Right lobe of liver (tissue), 6 donors: ENCODE results near the gene KIF26A. TPM values are rescaled to one million over a fixed set of nuclear protein-coding genes. Genes with fewer than 3 reads are reported as not detected.

ENCODE experiments used
- ATAC-seq, 4 donors: fragments of 200-7000 bp; cut with Tn5 transposase; one replicate each; pipeline ENCODE4 v1.9.1; 2020; ENCODE audit warnings: mild to moderate bottlenecking in 4 of 4, moderate library complexity in 4 of 4
- DNase-seq, 3 donors: peaks; one replicate each; pipeline ENCODE4 v3.0.0-alpha.2; 2020
- H3K27ac ChIP-seq, 3 donors: fragments of 200-600 bp; one replicate each; pipeline ENCODE4 v1.8.0; 2022
- H3K27me3 ChIP-seq, 2 donors: fragments of 200-600 bp; one replicate each; pipeline ENCODE4 v1.8.0; 2022
- H3K36me3 ChIP-seq, 4 donors: fragments of 200-600 bp; sonication (generic) in 1 of 4; one replicate each; pipeline versions ENCODE4 v1.5.1 to v1.8.0; 2017 to 2022; ENCODE audit warnings: control low read depth in 1 of 4
- H3K4me1 ChIP-seq, 4 donors: fragments of 200-600 bp; sonication (generic) in 1 of 4; one replicate each; pipeline versions ENCODE4 v1.5.1 to v1.8.0; 2017 to 2022; ENCODE audit warnings: control low read depth in 1 of 4
- H3K4me3 ChIP-seq, 3 donors: fragments of 200-600 bp; one replicate each; pipeline ENCODE4 v1.8.0; 2022
- H3K9me3 ChIP-seq, 4 donors: fragments of 200-600 bp; sonication (generic) in 1 of 4; one replicate each; pipeline versions ENCODE4 v1.5.1 to v1.8.0; 2017 to 2022; ENCODE audit warnings: control low read depth in 1 of 4
- CTCF ChIP-seq, 4 donors: fragments of 200-600 bp in 3 of 4; fragments of 450-650 bp in 1 of 4; IDR thresholded peaks; one replicate each; pipeline versions ENCODE4 v1.5.1 to v1.8.0; 2016 to 2022; ENCODE audit warnings: antibody characterized with exemption in 4 of 4, mild to moderate bottlenecking in 2 of 4
- POLR2A ChIP-seq: fragments of 450-650 bp; IDR thresholded peaks from one replicate; pipeline ENCODE4 v1.6.1; 2017; ENCODE audit warnings: antibody characterized with exemption, mild to moderate bottlenecking
- WGBS: methylation state at CpG from one replicate; pipeline ENCODE4 v1.1.6; 2018; ENCODE audit warnings: low coverage, low lambda C conversion rate; ENCODE audit not compliant: insufficient coverage; ENCODE audit errors: missing lambda C conversion rate; 5-methylcytosine and 5-hydroxymethylcytosine counted together
- intact Hi-C, 2 donors: fragments of 100-400 bp; cut with DNase I; formaldehyde crosslinking; loops; one replicate each; pipeline versions ENCODE4 v1.11.2 to v1.14.1; 2022
- total RNA-seq, 6 experiments: library from RNA; depleted of rRNA in 2 of 6; stranded (reverse); fragments of >200 nt in 2 of 6; fragmentation: NEBNext Ultra II Directional in 3 of 6; extraction: Animal tissue kit (Norgen Biotek cat#: 25700) in 3 of 6; gene quantifications; one replicate each; pipeline versions ENCODE4 v1.1.0 to v1.2.4, GENCODE V29; 2016 to 2023
- donor health status: DM: no; HTN: yes; CAD: no.
- donor health status: DM: no; HTN: no; CAD: no.
- donor health status: DM: no; HTN: no; CAD: no.
- donor health status: DM: no; HTN: yes; CAD: no.
- donor health status: DM: no; HTN: yes; CAD: no.

KIF26A gene
- total RNA-seq, 6 experiments from 2014 or later, result 0.79 to 1.5 (median 1.1) TPM

GRCh38 chr14:104107101-104107581 is 31.2 kb upstream of the KIF26A start:
- intact Hi-C loops, result no loop called here
- Histone ChIP-seq H3K36me3 (no peaks in the 10 kb centered on the region), H3K27me3 (no peaks in the 10 kb centered on the region), H3K4me3 (no peak overlapping the region), H3K9me3 (no peaks in the 10 kb centered on the region), H3K27ac (no peak overlapping the region), H3K4me1 (no peaks in the 10 kb centered on the region)
- ATAC-seq (no peak), DNase-seq (peak; percentile 18 to 52 (median 40))
- no peak for TF ChIP-seq CTCF (IDR thresholded peaks at IDR 0.05)
- TF ChIP-seq POLR2A, result no peak
- no CpG with 5 or more reads among the region's 19 CpGs for WGBS

GRCh38 chr14:104107611-104108569 is 30.5 kb upstream of the KIF26A start:
- no peak overlapping the region for H3K27ac ChIP-seq
- no CpG with 5 or more reads among the region's 32 CpGs for WGBS
- intact Hi-C loops, result no loop called here
- no peaks in the 10 kb centered on the region for H3K36me3 ChIP-seq
- H3K4me3 ChIP-seq, result no peak overlapping the region
- H3K27me3 ChIP-seq, result no peaks in the 10 kb centered on the region
- no peaks in the 10 kb centered on the region for H3K9me3 ChIP-seq
- H3K4me1 ChIP-seq, result no peaks in the 10 kb centered on the region
- TF ChIP-seq CTCF (IDR thresholded peaks at IDR 0.05), result no peak
- no peak for ATAC-seq
- DNase-seq, result peak; percentile 15 to 46 (median 45)

DNA sequence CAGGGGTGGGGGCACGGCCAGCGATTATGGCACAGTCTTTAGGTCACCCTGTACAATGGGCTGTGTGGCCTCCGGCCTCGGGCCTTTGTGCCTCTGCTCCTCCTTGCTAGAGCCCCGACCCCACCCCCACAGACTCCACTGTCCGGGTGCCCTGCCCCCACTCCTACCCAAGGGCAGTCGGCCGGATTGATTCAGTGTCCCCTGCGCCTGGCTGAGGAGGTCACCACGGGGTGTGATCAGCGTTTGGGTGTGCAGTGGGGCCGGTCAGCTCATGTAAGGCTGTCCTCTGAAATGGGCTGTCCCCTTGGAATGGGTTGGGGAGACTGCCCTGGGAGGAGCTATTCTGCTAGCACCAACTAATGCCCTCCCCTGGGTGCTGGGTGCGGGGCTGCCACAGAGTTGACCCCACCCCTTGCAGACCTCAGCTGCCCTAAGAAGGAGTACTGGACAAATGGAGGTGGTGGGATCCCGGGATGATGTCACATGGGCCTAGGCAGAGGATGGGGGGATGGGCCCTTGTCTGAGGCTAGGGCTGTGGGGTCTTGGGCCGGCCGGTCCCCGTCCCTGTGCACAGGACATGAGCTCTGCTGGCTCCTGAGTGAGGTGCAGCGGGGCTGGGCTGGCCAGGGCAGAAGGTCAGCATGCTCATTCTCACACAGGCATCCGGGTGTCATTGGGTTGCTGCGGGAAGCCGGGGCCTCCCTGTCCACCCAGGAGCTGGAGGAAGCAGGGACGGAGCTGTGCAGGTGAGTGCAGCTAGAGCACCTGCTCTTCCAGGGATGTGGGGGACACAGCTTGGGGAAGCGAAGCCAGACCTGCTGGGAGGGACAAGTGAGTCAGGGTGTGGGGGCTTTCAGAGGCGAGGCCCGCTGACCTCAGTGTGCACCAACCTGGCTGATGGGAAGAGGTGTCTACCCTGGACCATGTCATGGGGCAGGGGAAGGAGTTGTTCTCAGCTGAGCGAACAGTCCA is 29.5 kb upstream of the KIF26A start:
- no peak overlapping the region for H3K27ac ChIP-seq
- no peak overlapping the region for H3K4me3 ChIP-seq
- no peak for TF ChIP-seq POLR2A
- TF ChIP-seq CTCF (IDR thresholded peaks at IDR 0.05), result no peak
- no peaks in the 10 kb centered on the region for H3K36me3 ChIP-seq
- H3K27me3 ChIP-seq, result no peaks in the 10 kb centered on the region
- 68% methylated on average over 7 of the region's 26 CpGs for WGBS
- no peaks in the 10 kb centered on the region for H3K9me3 ChIP-seq
- DNase-seq (peak; percentile 21 to 48 (median 39)), ATAC-seq (no peak)
- intact Hi-C loops, result no loop called here
- no peaks in the 10 kb centered on the region for H3K4me1 ChIP-seq

- DNase-seq (peak; percentile 16 to 44 (median 43)), ATAC-seq (no peak)
- no peak overlapping the region for H3K27ac ChIP-seq
- H3K9me3 ChIP-seq, result no peaks in the 10 kb centered on the region
- no peaks in the 10 kb centered on the region for H3K4me1 ChIP-seq
- TF ChIP-seq CTCF (IDR thresholded peaks at IDR 0.05), result no peak
- TF ChIP-seq POLR2A, result no peak
- no peak overlapping the region for H3K4me3 ChIP-seq
- no peaks in the 10 kb centered on the region for H3K36me3 ChIP-seq
- no peaks in the 10 kb centered on the region for H3K27me3 ChIP-seq
- WGBS, result 90% methylated on average over 8 of the region's 24 CpGs
- intact Hi-C loops, result no loop called here
Observed at GRCh38 chr14:104109731-104110361, 28.5 kb upstream of the KIF26A start.
